WTC11 (cell line): ENCODE data around the gene CD86. TPM values are rescaled to one million over a fixed set of nuclear protein-coding genes. Genes with fewer than 3 reads are reported as not detected.

Experiments
- ATAC-seq: fragments of 200-7000 bp; cut with Tn5 transposase; 2 replicates; pipeline ENCODE4 v1.10.0; 2021; ENCODE audit warnings: mild to moderate bottlenecking, moderate library complexity
- CTCF ChIA-PET: fragments of 300-600 bp; sonication (Branson Sonifier 250); formaldehyde crosslinking; loops from one replicate; lab custom pipeline; 2021; ENCODE audit warnings: antibody characterized with exemption; lab: Charles Lee
- POLR2A ChIA-PET: fragments of 350-600 bp; sonication (Branson Sonifier 250); formaldehyde crosslinking; loops from one replicate; lab custom pipeline; 2021; ENCODE audit warnings: antibody characterized with exemption; lab: Charles Lee
- DNase-seq: peaks from one replicate; pipeline ENCODE4 v3.0.0; 2021; ENCODE audit warnings: low spot score
- H3K27ac Mint-ChIP-seq: 2 replicates; pipeline ENCODE4 v1.8.0; 2021; ENCODE audit warnings: mixed read lengths
- H3K27me3 Mint-ChIP-seq: 2 replicates; pipeline ENCODE4 v1.8.0; 2021; ENCODE audit warnings: low read depth, mild to moderate bottlenecking, moderate library complexity, mixed read lengths
- H3K36me3 Mint-ChIP-seq: 2 replicates; pipeline ENCODE4 v1.8.0; 2021; ENCODE audit warnings: mixed read lengths
- H3K4me1 Mint-ChIP-seq: 2 replicates; pipeline ENCODE4 v1.8.0; 2022; ENCODE audit warnings: mixed read lengths
- H3K4me3 Mint-ChIP-seq: 2 replicates; pipeline ENCODE4 v1.8.0; 2021; ENCODE audit warnings: mild to moderate bottlenecking, moderate library complexity, mixed read lengths
- H3K9me3 Mint-ChIP-seq: 2 replicates; pipeline ENCODE4 v1.8.0; 2021; ENCODE audit warnings: mixed read lengths
- FOXK1 ChIP-seq: sonication (generic); formaldehyde crosslinking; IDR thresholded peaks from 2 replicates; pipeline ENCODE4 v1.8.0; 2022; ENCODE audit warnings: mild to moderate bottlenecking, moderate library complexity, missing genetic modification reagents
- FOXP1 ChIP-seq: sonication (generic); formaldehyde crosslinking; IDR thresholded peaks from 2 replicates; pipeline ENCODE4 v1.8.0; 2022; ENCODE audit warnings: missing genetic modification reagents, mild to moderate bottlenecking, moderate library complexity, borderline replicate concordance
- JUN ChIP-seq: sonication (generic); formaldehyde crosslinking; IDR thresholded peaks from 2 replicates; pipeline ENCODE4 v1.8.0; 2023; ENCODE audit warnings: mild to moderate bottlenecking, missing genetic modification reagents
- KAT7 ChIP-seq: sonication (generic); formaldehyde crosslinking; IDR thresholded peaks from 2 replicates; pipeline ENCODE4 v1.8.1; 2023; ENCODE audit warnings: missing genetic modification reagents, mild to moderate bottlenecking, borderline replicate concordance
- MXD4 ChIP-seq: fragments of 250-450 bp; sonication (Bioruptor Pico); IDR thresholded peaks from 2 replicates; pipeline ENCODE4 v1.8.0; 2021; ENCODE audit warnings: mild to moderate bottlenecking, moderate library complexity, borderline replicate concordance
- RELA ChIP-seq: sonication (generic); formaldehyde crosslinking; IDR thresholded peaks from 2 replicates; pipeline ENCODE4 v1.8.1; 2022; ENCODE audit warnings: missing genetic modification reagents, mild to moderate bottlenecking, borderline replicate concordance
- SMAD4 ChIP-seq: sonication (generic); formaldehyde crosslinking; IDR thresholded peaks from 2 replicates; pipeline ENCODE4 v1.8.0; 2022; ENCODE audit warnings: mild to moderate bottlenecking, missing genetic modification reagents
- ZBTB21 ChIP-seq: sonication (generic); formaldehyde crosslinking; IDR thresholded peaks from 2 replicates; pipeline ENCODE4 v1.8.1; 2023; ENCODE audit warnings: mild to moderate bottlenecking, missing genetic modification reagents, borderline replicate concordance
- ZNF396 ChIP-seq: fragments of 250-450 bp; sonication (Bioruptor Pico); IDR thresholded peaks from 2 replicates; pipeline ENCODE4 v1.8.0; 2021; ENCODE audit warnings: mild to moderate bottlenecking, moderate library complexity, borderline replicate concordance
- ZNF423 ChIP-seq: fragments of 250-450 bp; sonication (Bioruptor Pico); IDR thresholded peaks from 2 replicates; pipeline ENCODE4 v2.1.2; 2022; ENCODE audit warnings: mild to moderate bottlenecking, moderate library complexity
- total RNA-seq: library from RNA; stranded (reverse); gene quantifications from 3 replicates; pipeline ENCODE4 v1.2.3, GENCODE V29; 2021
- TF ChIP-seq, protein P1 (sequence below): fragments of 250-450 bp; sonication (Bioruptor Pico); IDR thresholded peaks from 2 replicates; pipeline ENCODE4 v1.9.0; 2021; ENCODE audit warnings: mild to moderate bottlenecking, borderline replicate concordance
- TF ChIP-seq, protein P2 (sequence below): sonication (generic); formaldehyde crosslinking; IDR thresholded peaks from 2 replicates; pipeline ENCODE4 v1.8.1; 2023; ENCODE audit warnings: mild to moderate bottlenecking, missing genetic modification reagents
- TF ChIP-seq, protein P3 (sequence below): sonication (generic); formaldehyde crosslinking; IDR thresholded peaks from 2 replicates; pipeline ENCODE4 v1.8.0; 2023; ENCODE audit warnings: mild to moderate bottlenecking, missing genetic modification reagents
- TF ChIP-seq, protein P4 (sequence below): sonication (generic); formaldehyde crosslinking; IDR thresholded peaks from 2 replicates; pipeline ENCODE4 v1.8.1; 2022; ENCODE audit warnings: mild to moderate bottlenecking, missing genetic modification reagents, moderate library complexity, borderline replicate concordance
- TF ChIP-seq, protein P5 (sequence below): fragments of 250-450 bp; sonication (Bioruptor Pico); IDR thresholded peaks from 2 replicates; pipeline ENCODE4 v1.9.0; 2021; ENCODE audit warnings: moderate library complexity, mild to moderate bottlenecking, inconsistent platforms, borderline replicate concordance
- TF ChIP-seq, protein P6 (sequence below): sonication (generic); formaldehyde crosslinking; IDR thresholded peaks from 2 replicates; pipeline ENCODE4 v1.8.0; 2022; ENCODE audit warnings: mild to moderate bottlenecking, missing genetic modification reagents
- TF ChIP-seq, protein P7 (sequence below): sonication (generic); formaldehyde crosslinking; IDR thresholded peaks from 2 replicates; pipeline ENCODE4 v1.8.1; 2022; ENCODE audit warnings: mild to moderate bottlenecking, moderate library complexity, missing genetic modification reagents
- TF ChIP-seq, protein P8 (sequence below): fragments of 250-450 bp; sonication (Bioruptor Pico); conservative IDR thresholded peaks from 2 replicates; pipeline ENCODE4 v1.9.0; 2021; ENCODE audit warnings: mild to moderate bottlenecking
- TF ChIP-seq, protein P9 (sequence below): sonication (generic); formaldehyde crosslinking; IDR thresholded peaks from 2 replicates; pipeline ENCODE4 v1.8.1; 2023; ENCODE audit warnings: mild to moderate bottlenecking, missing genetic modification reagents, borderline replicate concordance

CD86 gene
- total RNA-seq, 1 experiment from 2014 or later: 0.61 TPM

DNA sequence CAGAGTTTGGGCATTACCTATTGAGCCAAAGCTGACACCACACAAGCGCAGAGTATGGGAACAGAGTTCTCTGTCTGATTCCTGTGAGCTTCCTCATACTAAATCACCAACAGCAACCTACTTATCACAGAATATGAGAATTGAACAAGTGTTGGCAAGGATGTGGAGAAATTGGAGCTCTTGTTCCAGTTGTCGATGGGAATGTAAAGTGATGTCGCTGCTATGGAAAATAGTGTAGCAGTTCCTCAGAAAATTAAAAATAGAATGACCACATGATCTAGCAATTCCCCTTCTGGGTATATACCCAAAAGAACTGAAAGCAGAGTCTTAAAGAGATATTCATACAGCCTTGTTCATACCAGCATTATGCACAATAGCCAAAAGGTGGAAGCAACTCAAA, 33.4 kb downstream of the CD86 start:
- no peaks in the 10 kb centered on the region for H3K27me3 Mint-ChIP-seq
- no peak overlapping the region for H3K27ac Mint-ChIP-seq
- H3K36me3 Mint-ChIP-seq: no peaks in the 10 kb centered on the region
- H3K4me3 Mint-ChIP-seq: no peak overlapping the region
- DNase-seq (no peak), ATAC-seq (no peak)
- ChIA-PET POLR2A (no interaction called here), CTCF (no interaction called here)
- no peaks in the 10 kb centered on the region for H3K4me1 Mint-ChIP-seq
- H3K9me3 Mint-ChIP-seq: peaks cover 5% of the 10 kb centered on the region
- TF ChIP-seq MXD4 (no peak), FOXP1 (CRISPR knock-in tag) (no peak), KAT7 (no peak), ZBTB21 (CRISPR knock-in tag) (no peak), ZNF423 (CRISPR knock-in tag) (no peak), JUN (CRISPR knock-in tag) (no peak), ZNF396 (no peak), RELA (CRISPR knock-in tag) (no peak), FOXK1 (CRISPR knock-in tag) (no peak), SMAD4 (no peak)
- TF ChIP-seq, protein P1, sequence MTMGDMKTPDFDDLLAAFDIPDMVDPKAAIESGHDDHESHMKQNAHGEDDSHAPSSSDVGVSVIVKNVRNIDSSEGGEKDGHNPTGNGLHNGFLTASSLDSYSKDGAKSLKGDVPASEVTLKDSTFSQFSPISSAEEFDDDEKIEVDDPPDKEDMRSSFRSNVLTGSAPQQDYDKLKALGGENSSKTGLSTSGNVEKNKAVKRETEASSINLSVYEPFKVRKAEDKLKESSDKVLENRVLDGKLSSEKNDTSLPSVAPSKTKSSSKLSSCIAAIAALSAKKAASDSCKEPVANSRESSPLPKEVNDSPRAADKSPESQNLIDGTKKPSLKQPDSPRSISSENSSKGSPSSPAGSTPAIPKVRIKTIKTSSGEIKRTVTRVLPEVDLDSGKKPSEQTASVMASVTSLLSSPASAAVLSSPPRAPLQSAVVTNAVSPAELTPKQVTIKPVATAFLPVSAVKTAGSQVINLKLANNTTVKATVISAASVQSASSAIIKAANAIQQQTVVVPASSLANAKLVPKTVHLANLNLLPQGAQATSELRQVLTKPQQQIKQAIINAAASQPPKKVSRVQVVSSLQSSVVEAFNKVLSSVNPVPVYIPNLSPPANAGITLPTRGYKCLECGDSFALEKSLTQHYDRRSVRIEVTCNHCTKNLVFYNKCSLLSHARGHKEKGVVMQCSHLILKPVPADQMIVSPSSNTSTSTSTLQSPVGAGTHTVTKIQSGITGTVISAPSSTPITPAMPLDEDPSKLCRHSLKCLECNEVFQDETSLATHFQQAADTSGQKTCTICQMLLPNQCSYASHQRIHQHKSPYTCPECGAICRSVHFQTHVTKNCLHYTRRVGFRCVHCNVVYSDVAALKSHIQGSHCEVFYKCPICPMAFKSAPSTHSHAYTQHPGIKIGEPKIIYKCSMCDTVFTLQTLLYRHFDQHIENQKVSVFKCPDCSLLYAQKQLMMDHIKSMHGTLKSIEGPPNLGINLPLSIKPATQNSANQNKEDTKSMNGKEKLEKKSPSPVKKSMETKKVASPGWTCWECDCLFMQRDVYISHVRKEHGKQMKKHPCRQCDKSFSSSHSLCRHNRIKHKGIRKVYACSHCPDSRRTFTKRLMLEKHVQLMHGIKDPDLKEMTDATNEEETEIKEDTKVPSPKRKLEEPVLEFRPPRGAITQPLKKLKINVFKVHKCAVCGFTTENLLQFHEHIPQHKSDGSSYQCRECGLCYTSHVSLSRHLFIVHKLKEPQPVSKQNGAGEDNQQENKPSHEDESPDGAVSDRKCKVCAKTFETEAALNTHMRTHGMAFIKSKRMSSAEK (CRISPR knock-in tag): no peak
- TF ChIP-seq, protein P2, sequence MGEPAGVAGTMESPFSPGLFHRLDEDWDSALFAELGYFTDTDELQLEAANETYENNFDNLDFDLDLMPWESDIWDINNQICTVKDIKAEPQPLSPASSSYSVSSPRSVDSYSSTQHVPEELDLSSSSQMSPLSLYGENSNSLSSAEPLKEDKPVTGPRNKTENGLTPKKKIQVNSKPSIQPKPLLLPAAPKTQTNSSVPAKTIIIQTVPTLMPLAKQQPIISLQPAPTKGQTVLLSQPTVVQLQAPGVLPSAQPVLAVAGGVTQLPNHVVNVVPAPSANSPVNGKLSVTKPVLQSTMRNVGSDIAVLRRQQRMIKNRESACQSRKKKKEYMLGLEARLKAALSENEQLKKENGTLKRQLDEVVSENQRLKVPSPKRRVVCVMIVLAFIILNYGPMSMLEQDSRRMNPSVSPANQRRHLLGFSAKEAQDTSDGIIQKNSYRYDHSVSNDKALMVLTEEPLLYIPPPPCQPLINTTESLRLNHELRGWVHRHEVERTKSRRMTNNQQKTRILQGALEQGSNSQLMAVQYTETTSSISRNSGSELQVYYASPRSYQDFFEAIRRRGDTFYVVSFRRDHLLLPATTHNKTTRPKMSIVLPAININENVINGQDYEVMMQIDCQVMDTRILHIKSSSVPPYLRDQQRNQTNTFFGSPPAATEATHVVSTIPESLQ (CRISPR knock-in tag): no peak
- TF ChIP-seq, protein P3, sequence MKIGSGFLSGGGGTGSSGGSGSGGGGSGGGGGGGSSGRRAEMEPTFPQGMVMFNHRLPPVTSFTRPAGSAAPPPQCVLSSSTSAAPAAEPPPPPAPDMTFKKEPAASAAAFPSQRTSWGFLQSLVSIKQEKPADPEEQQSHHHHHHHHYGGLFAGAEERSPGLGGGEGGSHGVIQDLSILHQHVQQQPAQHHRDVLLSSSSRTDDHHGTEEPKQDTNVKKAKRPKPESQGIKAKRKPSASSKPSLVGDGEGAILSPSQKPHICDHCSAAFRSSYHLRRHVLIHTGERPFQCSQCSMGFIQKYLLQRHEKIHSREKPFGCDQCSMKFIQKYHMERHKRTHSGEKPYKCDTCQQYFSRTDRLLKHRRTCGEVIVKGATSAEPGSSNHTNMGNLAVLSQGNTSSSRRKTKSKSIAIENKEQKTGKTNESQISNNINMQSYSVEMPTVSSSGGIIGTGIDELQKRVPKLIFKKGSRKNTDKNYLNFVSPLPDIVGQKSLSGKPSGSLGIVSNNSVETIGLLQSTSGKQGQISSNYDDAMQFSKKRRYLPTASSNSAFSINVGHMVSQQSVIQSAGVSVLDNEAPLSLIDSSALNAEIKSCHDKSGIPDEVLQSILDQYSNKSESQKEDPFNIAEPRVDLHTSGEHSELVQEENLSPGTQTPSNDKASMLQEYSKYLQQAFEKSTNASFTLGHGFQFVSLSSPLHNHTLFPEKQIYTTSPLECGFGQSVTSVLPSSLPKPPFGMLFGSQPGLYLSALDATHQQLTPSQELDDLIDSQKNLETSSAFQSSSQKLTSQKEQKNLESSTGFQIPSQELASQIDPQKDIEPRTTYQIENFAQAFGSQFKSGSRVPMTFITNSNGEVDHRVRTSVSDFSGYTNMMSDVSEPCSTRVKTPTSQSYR (CRISPR knock-in tag): no peak
- TF ChIP-seq, protein P4, sequence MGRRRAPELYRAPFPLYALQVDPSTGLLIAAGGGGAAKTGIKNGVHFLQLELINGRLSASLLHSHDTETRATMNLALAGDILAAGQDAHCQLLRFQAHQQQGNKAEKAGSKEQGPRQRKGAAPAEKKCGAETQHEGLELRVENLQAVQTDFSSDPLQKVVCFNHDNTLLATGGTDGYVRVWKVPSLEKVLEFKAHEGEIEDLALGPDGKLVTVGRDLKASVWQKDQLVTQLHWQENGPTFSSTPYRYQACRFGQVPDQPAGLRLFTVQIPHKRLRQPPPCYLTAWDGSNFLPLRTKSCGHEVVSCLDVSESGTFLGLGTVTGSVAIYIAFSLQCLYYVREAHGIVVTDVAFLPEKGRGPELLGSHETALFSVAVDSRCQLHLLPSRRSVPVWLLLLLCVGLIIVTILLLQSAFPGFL: no peak
- TF ChIP-seq, protein P5, sequence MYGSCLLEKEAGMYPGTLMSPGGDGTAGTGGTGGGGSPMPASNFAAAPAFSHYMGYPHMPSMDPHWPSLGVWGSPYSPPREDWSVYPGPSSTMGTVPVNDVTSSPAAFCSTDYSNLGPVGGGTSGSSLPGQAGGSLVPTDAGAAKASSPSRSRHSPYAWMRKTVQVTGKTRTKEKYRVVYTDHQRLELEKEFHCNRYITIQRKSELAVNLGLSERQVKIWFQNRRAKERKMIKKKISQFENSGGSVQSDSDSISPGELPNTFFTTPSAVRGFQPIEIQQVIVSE (CRISPR knock-in tag): no peak
- TF ChIP-seq, protein P6, sequence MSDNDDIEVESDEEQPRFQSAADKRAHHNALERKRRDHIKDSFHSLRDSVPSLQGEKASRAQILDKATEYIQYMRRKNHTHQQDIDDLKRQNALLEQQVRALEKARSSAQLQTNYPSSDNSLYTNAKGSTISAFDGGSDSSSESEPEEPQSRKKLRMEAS (CRISPR knock-in tag): no peak
- TF ChIP-seq, protein P7, sequence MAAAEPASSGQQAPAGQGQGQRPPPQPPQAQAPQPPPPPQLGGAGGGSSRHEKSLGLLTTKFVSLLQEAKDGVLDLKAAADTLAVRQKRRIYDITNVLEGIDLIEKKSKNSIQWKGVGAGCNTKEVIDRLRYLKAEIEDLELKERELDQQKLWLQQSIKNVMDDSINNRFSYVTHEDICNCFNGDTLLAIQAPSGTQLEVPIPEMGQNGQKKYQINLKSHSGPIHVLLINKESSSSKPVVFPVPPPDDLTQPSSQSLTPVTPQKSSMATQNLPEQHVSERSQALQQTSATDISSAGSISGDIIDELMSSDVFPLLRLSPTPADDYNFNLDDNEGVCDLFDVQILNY (CRISPR knock-in tag): no peak
- TF ChIP-seq, protein P8, sequence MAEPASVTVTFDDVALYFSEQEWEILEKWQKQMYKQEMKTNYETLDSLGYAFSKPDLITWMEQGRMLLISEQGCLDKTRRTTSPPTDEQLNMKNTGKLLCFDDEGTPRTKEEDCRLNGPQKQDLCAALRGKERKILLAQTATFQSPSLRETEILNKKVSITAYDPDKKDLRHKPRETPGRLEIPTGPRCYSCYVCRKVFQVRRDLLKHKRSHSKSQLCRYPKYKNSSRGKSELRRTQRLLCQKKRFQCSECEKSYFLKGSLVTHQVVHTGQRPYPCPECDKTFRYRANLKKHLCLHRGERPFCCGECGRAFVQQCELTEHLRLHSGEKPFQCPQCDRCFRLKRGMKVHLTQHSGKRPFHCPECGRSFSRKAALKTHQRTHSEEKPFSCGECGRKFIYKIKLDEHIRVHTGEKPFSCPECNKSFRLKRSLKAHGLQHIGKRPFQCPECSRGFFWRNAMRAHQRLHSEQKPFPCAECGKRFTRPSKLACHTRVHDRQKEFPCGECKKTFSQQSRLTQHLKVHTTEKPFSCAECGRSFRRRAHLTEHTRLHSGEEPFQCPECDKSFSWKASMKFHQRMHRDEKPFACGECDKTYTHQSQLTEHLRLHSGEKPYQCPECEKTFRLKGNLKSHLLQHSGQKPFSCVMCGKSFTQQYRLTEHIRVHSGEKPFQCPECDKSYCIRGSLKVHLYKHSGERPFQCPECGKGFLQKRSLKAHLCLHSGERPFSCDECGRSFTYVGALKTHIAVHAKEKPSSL (CRISPR knock-in tag): no peak
- TF ChIP-seq, protein P9, sequence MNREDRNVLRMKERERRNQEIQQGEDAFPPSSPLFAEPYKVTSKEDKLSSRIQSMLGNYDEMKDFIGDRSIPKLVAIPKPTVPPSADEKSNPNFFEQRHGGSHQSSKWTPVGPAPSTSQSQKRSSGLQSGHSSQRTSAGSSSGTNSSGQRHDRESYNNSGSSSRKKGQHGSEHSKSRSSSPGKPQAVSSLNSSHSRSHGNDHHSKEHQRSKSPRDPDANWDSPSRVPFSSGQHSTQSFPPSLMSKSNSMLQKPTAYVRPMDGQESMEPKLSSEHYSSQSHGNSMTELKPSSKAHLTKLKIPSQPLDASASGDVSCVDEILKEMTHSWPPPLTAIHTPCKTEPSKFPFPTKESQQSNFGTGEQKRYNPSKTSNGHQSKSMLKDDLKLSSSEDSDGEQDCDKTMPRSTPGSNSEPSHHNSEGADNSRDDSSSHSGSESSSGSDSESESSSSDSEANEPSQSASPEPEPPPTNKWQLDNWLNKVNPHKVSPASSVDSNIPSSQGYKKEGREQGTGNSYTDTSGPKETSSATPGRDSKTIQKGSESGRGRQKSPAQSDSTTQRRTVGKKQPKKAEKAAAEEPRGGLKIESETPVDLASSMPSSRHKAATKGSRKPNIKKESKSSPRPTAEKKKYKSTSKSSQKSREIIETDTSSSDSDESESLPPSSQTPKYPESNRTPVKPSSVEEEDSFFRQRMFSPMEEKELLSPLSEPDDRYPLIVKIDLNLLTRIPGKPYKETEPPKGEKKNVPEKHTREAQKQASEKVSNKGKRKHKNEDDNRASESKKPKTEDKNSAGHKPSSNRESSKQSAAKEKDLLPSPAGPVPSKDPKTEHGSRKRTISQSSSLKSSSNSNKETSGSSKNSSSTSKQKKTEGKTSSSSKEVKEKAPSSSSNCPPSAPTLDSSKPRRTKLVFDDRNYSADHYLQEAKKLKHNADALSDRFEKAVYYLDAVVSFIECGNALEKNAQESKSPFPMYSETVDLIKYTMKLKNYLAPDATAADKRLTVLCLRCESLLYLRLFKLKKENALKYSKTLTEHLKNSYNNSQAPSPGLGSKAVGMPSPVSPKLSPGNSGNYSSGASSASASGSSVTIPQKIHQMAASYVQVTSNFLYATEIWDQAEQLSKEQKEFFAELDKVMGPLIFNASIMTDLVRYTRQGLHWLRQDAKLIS: no peak
